ENCODE data around the gene WDR27.
"Not testable (repeated sequence)": the region's sequence is repeated elsewhere in the genome, so short reads cannot be mapped to it uniquely, and the experiment has no call there.

WDR27 gene

GRCh38 chr6:169601129-169601528 lies 100.7 kb downstream of the WDR27 start:
- not testable (repeated sequence) for DNase-seq (ENCODE audit: low spot score)

- DNase-seq (ENCODE audit: low spot score), result no peak
Measured at GRCh38 chr6:169592558-169592957, 109.3 kb downstream of the WDR27 start.

GRCh38 chr6:169591616-169592015 lies 110.2 kb downstream of the WDR27 start:
- no peak for DNase-seq (ENCODE audit: low spot score)

GRCh38 chr6:169590376-169590939 lies 111.4 kb downstream of the WDR27 start:
- no peak for DNase-seq (ENCODE audit: low spot score)

- DNase-seq (ENCODE audit: low spot score), result no peak
Measured at GRCh38 chr6:169589699-169590257, 112.1 kb downstream of the WDR27 start.

- no peak for DNase-seq (ENCODE audit: low spot score)
Measured at GRCh38 chr6:169589293-169589692, 112.5 kb downstream of the WDR27 start.

- DNase-seq (ENCODE audit: low spot score), result no peak
Measured at GRCh38 chr6:169587975-169588374, 113.9 kb downstream of the WDR27 start.

GRCh38 chr6:169583886-169584541 lies 117.8 kb downstream of the WDR27 start:
- DNase-seq (ENCODE audit: low spot score), result no peak

DNA sequence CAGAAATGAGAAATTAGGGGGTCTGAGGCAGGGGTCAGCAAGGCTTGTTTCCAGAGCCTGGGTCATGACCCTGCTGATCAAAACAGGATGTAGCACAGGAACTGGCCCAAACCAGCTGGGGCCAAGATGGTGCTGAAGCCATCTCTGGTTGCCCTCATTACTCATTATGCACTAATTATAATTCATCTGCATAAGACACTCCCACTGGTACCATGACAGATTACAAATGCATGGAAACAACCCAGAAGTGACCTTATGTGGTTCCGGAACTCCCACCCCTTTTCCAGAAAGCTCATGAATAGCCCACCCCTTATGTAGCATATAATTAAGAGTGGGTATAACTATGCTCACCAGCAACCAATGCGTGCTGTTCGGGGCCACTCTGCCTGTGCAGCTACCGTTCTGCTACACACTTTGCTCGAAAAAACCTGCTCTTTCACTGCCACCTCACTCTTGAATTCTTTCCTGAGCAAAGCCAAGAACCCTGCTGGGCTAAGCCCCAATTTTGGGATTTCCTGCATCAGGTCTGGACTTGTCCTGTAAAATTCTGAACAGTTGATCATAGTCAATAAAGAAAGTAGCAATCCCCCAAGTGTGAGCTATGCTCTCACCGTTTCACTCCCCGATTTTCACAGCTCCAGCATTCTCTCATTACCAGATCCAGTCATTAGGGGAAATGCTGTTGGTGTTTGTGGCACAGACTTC lies 122.3 kb downstream of the WDR27 start:
- no peak for DNase-seq (ENCODE audit: low spot score)

DNA sequence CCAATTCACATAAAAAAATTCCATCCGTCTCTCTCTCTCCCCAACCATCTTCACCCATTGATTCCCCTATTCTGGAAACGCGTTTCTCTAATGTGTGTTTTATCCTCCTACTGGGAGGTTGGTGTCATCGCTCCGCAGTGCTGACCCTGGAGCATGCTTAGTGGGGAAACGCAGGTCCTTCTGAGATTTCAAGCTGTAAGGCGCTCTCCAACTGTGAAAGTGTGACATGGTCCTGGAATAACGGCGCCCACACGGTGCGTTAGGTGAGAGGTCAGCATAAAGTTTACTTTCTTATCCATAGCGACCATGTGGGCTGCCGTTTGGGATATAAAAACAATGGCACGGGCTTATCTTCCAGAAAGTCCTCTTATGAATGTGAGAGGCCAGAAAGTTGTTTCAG lies 123.9 kb downstream of the WDR27 start:
- no peak for DNase-seq (ENCODE audit: low spot score)

- DNase-seq (ENCODE audit: low spot score), result no peak
Measured at GRCh38 chr6:169577236-169577635, 124.6 kb downstream of the WDR27 start.

- no peak for DNase-seq (ENCODE audit: low spot score)
Measured at GRCh38 chr6:169575821-169576220, 126.0 kb downstream of the WDR27 start.

- no peak for DNase-seq (ENCODE audit: low spot score)
Measured at GRCh38 chr6:169575365-169575764, 126.5 kb downstream of the WDR27 start.

- DNase-seq (ENCODE audit: low spot score), result no peak
Measured at GRCh38 chr6:169574420-169574819, 127.4 kb downstream of the WDR27 start.

- DNase-seq (ENCODE audit: low spot score), result no peak
Measured at GRCh38 chr6:169573883-169574282, 127.9 kb downstream of the WDR27 start.

DNA sequence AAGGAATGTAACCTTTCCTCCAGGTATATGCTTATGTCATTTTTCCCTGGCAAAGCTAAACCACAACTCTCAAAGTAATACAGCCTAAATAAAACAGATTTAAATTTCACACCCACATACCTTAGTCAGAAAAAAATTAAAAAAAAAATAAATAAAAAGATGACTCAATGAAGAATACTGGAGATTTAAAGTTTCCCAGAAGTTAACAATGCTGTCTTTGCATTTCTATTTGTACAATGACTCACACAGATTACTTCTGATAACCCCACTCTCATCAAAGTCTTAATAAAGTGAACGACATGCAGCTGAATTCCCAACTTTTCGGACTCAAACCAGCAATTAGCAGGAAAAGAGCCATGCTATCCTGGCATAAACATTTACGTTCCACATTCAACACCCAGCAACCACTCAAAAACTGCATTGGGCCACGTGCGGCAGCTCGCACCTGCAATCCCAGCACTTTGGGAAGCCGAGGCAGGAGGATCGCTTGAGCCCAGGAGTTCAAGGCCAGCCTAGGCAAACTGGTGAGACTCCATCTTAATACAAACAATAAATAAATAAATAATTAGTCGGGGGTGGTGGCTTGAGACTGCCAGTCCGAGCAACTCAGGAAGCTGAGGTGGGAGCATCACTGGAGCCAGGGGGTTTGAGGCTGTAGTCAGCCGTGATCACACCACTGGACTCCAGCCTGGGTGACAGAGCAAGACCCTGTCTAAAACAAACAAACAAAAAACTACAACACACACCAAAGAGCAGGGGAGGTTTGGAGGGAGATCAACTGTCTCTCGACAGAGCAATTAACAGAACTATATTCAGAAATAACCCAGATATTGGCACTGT lies 130.5 kb downstream of the WDR27 start:
- no peak for DNase-seq (ENCODE audit: low spot score)

DNA sequence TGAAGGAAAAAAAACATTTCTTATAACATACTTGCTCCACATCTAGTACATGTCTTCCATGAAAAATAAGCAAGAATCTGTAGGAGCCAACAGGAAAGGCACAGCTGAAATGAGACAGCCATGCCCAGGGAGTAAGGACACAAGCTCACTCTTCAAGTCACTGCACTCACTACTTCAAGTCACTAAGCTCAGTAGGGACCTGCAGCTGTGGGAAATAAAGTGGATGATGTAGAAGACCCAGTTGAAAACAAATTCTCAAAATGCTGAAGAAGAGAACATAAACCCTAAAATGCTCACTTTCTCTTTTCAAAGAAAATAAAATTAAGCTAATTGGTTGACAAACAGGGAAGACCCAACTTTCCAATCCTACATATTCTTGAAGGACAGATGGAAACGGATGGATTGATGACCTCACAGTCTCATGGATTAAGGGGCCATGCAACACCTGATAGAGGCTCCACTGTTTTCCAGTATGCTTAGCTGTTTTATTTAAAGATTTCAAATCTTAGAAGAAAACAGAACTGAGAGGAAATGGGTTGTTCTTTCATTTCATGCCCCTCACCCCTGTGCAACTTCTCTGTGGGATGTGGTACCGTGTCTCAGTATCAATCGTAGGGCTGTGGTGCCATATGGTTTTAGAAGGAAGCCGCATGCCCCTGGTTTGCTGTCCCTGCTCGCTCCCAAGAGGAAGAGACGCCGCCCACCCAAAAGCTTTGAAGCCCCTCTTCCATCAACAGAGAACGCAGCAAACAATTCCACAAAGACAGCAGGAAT lies 133.3 kb downstream of the WDR27 start:
- DNase-seq (ENCODE audit: low spot score), result no peak

DNA sequence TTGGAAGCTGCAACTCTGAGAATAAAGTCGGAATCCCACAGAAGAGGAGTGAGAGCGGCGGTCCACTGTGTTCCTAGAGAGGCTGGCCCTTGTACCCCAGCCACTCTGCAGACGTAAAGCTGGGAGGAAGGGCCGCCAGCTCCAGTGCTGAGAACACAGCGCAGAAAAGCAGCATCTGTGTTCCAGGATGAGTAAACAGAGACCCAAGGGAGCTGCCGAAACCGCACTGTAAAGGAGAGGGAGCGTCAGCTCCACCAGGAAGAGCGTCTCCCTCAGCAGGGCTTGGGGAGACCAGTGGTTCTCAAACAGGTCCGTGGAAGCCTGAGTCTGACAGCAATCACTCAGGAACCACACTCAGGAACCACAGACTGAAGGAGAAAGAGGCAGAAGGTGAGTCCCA lies 134.0 kb downstream of the WDR27 start:
- no peak for DNase-seq (ENCODE audit: low spot score)

DNA sequence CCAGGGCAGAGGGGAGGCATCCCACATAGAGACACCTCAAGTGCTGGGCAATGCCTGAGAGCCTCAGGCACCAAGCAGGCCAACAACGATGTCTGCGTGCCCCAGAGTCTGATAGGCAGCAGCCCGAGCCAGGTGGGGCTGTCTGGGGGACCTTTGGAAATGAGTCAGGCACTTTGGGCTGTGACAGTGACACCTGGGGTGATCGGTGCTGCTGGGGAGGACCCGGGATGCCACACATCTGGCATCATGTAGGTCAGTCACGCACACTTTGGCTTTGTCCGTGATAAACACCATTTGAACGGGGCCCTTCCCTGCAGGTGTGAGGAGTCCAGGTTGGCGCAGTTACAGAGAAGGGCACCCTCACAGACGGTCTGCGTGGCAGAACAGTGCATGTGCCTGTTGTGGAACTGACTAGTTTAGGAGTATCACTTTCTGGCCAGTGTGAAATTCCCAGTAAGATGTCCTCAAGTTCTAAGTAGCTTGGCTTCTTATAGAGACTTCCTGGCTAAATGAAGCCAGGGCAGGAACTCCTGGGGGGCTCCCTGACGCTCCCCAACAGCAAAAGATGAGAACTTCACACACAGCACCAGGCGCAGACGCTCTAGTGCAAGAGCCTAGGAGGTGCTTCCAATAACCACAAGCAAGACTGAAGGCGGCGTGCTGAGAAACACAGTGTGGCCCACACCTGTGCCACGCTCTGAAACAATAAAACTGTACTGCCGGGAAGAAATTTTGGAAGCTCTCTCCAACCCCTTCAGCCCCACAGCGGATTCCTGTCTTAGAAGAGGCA lies 134.7 kb downstream of the WDR27 start:
- no peak for DNase-seq (ENCODE audit: low spot score)

DNA sequence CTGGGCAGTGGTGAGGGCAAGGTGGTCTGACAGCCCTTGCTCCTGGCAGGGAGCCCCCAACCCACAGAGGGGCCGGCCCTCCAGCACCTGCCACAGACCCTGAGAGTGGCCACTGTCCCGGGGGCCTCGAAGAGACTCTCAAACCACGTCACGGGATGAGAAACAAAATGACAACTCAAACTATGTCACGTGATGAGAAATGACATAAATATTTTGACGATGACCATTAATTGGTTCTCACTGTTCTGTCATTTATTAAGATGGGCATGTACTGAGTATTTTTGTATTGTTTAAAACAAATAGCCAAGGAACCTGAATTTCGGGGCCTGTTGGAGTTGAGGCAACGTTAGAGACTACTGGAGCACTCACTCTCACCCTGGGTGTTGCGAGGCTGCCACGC lies 135.5 kb downstream of the WDR27 start:
- DNase-seq (ENCODE audit: low spot score), result no peak
